ENCODE measurements around the gene TAC3.
"Not testable (repeated sequence)": the region's sequence is repeated elsewhere in the genome, so short reads cannot be mapped to it uniquely, and the experiment has no call there.

TAC3 gene

DNA sequence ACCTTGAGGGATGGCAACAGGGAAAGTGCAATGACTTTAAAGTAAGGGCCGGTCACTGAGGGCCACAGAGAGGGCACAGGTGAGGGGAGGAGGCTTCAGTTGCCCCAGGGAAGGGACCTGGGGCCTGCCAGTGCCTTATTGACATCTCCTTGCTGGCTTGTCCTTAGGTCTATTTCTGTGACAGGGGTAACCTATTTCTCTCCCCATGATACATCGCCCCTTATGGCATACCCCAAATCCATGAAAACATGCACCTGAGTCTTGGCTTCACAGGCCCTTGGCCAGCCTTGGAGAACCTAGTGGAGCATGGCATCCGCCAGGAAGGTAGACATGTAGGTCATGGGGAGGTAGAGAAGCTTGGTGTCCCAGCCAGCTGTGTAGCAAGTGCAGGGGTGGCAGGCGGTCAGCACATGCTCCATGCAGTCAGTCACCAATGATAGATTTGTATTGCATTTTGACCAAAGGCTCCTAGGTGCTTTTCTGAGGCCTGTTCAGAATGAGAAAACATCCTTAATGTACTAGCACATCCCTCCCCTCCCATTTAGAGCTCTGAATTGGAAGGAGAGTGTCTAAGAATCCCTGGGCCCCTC, 35.3 kb downstream of the TAC3 start:
- no peaks in the 10 kb centered on the region for H3K36me3 ChIP-seq (ENCODE audit: insufficient read depth, low read length)
- no peaks in the 10 kb centered on the region for H3K27me3 ChIP-seq (ENCODE audit: insufficient read depth, low read length)
- H3K4me3 ChIP-seq (ENCODE audit: low read length): no peak overlapping the region
- H2AFZ ChIP-seq (ENCODE audit: low read depth, low read length): no peak overlapping the region
- H3K9me3 ChIP-seq (ENCODE audit: low read length): no peaks in the 10 kb centered on the region
- H3K4me1 ChIP-seq (ENCODE audit: insufficient read depth, low read length): no peaks in the 10 kb centered on the region

GRCh38 chr12:56980268-56980667, 36.1 kb downstream of the TAC3 start:
- H3K36me3 ChIP-seq (ENCODE audit: insufficient read depth, low read length): no peaks in the 10 kb centered on the region
- H3K27me3 ChIP-seq (ENCODE audit: insufficient read depth, low read length): no peaks in the 10 kb centered on the region
- H3K4me3 ChIP-seq (ENCODE audit: low read length): no peak overlapping the region
- H3K4me1 ChIP-seq (ENCODE audit: insufficient read depth, low read length): no peaks in the 10 kb centered on the region
- no peaks in the 10 kb centered on the region for H3K9me3 ChIP-seq (ENCODE audit: low read length)
- H2AFZ ChIP-seq (ENCODE audit: low read depth, low read length): no peak overlapping the region

GRCh38 chr12:56979628-56980027, 36.7 kb downstream of the TAC3 start:
- Histone ChIP-seq H3K27me3 (ENCODE audit: insufficient read depth, low read length) (no peaks in the 10 kb centered on the region), H2AFZ (ENCODE audit: low read depth, low read length) (no peak overlapping the region), H3K9me3 (ENCODE audit: low read length) (no peaks in the 10 kb centered on the region)

GRCh38 chr12:56978397-56979138, 37.8 kb downstream of the TAC3 start:
- Histone ChIP-seq H3K36me3 (ENCODE audit: insufficient read depth, low read length) (no peaks in the 10 kb centered on the region), H2AFZ (ENCODE audit: low read depth, low read length) (no peak overlapping the region), H3K4me1 (ENCODE audit: insufficient read depth, low read length) (no peaks in the 10 kb centered on the region), H3K27me3 (ENCODE audit: insufficient read depth, low read length) (no peaks in the 10 kb centered on the region), H3K9me3 (ENCODE audit: low read length) (no peaks in the 10 kb centered on the region), H3K4me3 (ENCODE audit: low read length) (no peak overlapping the region)

More at GRCh38 chr12:56979628-56980027, 36.7 kb downstream of the TAC3 start:
- H3K36me3 ChIP-seq (ENCODE audit: insufficient read depth, low read length): no peaks in the 10 kb centered on the region
- H3K4me1 ChIP-seq (ENCODE audit: insufficient read depth, low read length): no peaks in the 10 kb centered on the region
- no peak overlapping the region for H3K4me3 ChIP-seq (ENCODE audit: low read length)

- H3K9me3 ChIP-seq (ENCODE audit: low read length); H3K36me3 ChIP-seq (ENCODE audit: insufficient read depth, low read length); H2AFZ ChIP-seq (ENCODE audit: low read depth, low read length); H3K27me3 ChIP-seq (ENCODE audit: insufficient read depth, low read length); H3K4me1 ChIP-seq (ENCODE audit: insufficient read depth, low read length); H3K4me3 ChIP-seq (ENCODE audit: low read length): not testable (repeated sequence)
Measured at GRCh38 chr12:56977361-56977760, 39.0 kb downstream of the TAC3 start.

- H3K36me3 ChIP-seq (ENCODE audit: insufficient read depth, low read length); H3K4me1 ChIP-seq (ENCODE audit: insufficient read depth, low read length); H3K27me3 ChIP-seq (ENCODE audit: insufficient read depth, low read length); H2AFZ ChIP-seq (ENCODE audit: low read depth, low read length); H3K4me3 ChIP-seq (ENCODE audit: low read length); H3K9me3 ChIP-seq (ENCODE audit: low read length): not testable (repeated sequence)
Measured at GRCh38 chr12:56974224-56974623, 42.1 kb downstream of the TAC3 start.

DNA sequence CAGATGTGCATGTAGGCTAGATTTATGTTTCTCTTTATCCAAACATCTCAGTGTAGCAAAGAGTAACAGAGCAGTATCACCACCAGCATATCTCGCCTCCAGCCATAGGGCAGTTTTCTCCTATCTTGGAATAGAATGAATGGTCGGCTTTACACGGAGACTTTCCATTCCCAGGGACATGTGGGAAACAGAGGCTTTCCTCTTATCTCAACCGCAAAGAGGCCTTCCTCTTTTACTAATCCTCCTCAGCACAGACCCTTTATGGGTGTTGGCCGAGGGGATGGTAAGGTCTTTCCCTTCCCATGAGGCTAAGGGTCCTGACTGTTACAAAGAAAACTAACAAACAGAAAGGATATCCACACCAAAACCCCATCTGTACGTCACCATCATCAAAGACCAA, 47.4 kb downstream of the TAC3 start:
- not testable (repeated sequence) for H3K4me1 ChIP-seq (ENCODE audit: insufficient read depth, low read length); H3K9me3 ChIP-seq (ENCODE audit: low read length); H3K36me3 ChIP-seq (ENCODE audit: insufficient read depth, low read length); H3K4me3 ChIP-seq (ENCODE audit: low read length); H3K27me3 ChIP-seq (ENCODE audit: insufficient read depth, low read length); H2AFZ ChIP-seq (ENCODE audit: low read depth, low read length)

DNA sequence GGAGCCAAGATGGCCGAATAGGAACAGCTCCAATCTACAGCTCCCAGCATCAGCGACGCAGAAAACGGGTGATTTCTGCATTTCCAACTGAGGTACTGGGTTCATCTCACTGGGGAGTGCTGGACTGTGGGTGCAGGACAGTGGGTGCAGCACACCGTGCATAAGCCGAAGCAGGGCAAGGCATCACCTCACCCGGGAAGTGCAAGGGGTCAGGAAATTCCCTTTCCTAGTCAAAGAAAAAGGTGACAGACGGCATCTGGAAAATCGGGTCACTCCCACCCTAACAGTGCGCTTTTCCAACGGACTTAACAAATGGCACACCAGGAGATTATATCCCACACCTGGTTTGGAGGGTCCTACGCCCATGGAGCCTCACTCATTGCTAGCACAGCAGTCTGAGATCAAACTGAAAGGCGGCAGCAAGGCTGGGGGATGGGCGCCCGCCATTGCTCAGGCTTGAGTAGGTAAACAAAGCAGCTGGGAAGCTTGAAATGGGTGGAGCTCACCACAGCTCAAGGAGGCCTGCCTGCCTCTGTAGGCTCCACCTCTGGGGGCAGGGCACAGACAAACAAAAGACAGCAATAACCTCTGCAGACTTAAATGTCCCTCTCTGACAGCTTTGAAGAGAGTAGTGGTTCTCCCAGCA, 50.2 kb downstream of the TAC3 start:
- H2AFZ ChIP-seq (ENCODE audit: low read depth, low read length); H3K4me1 ChIP-seq (ENCODE audit: insufficient read depth, low read length); H3K36me3 ChIP-seq (ENCODE audit: insufficient read depth, low read length); H3K4me3 ChIP-seq (ENCODE audit: low read length); H3K9me3 ChIP-seq (ENCODE audit: low read length); H3K27me3 ChIP-seq (ENCODE audit: insufficient read depth, low read length): not testable (repeated sequence)

DNA sequence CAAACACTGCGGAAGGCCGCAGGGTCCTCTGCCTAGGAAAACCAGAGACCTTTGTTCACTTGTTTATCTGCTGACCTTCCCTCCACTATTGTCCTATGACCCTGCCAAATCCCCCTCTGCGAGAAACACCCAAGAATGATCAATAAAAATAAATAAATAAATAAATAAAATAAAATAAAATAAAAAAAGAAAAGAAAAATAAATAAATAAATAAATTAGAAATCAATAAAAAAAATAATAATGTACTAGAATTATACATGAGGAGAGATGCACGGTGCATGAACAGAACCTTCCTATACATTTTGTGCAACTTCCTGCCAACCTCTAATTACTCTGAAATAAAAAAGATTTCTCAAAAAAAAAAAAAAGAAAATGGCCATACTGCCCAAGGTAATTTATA, 51.2 kb downstream of the TAC3 start:
- H2AFZ ChIP-seq (ENCODE audit: low read depth, low read length); H3K4me1 ChIP-seq (ENCODE audit: insufficient read depth, low read length); H3K36me3 ChIP-seq (ENCODE audit: insufficient read depth, low read length); H3K4me3 ChIP-seq (ENCODE audit: low read length); H3K9me3 ChIP-seq (ENCODE audit: low read length); H3K27me3 ChIP-seq (ENCODE audit: insufficient read depth, low read length): not testable (repeated sequence)

- not testable (repeated sequence) for H3K9me3 ChIP-seq (ENCODE audit: low read length); H2AFZ ChIP-seq (ENCODE audit: low read depth, low read length); H3K4me3 ChIP-seq (ENCODE audit: low read length); H3K27me3 ChIP-seq (ENCODE audit: insufficient read depth, low read length); H3K36me3 ChIP-seq (ENCODE audit: insufficient read depth, low read length); H3K4me1 ChIP-seq (ENCODE audit: insufficient read depth, low read length)
Measured at GRCh38 chr12:56963557-56963956, 52.8 kb downstream of the TAC3 start.

DNA sequence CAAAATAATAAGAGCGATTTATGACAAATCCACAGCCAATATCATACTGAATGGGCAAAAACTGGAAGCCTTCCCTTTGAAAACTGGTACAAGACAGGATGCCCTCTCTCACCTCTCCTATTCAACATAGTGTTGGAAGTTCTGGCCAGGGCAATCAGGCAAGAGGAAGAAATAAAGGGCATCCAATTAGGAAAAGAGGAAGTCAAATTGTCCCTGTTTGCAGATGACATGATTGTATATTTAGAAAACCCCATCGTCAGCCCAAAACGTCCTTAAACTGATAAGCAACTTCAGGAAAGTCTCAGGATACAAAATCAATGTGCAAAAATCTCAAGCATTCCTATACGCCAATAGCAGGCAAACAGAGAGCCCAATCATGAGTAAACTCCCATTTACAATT, 54.1 kb downstream of the TAC3 start:
- H3K36me3 ChIP-seq (ENCODE audit: insufficient read depth, low read length); H3K27me3 ChIP-seq (ENCODE audit: insufficient read depth, low read length); H3K9me3 ChIP-seq (ENCODE audit: low read length); H2AFZ ChIP-seq (ENCODE audit: low read depth, low read length); H3K4me3 ChIP-seq (ENCODE audit: low read length); H3K4me1 ChIP-seq (ENCODE audit: insufficient read depth, low read length): not testable (repeated sequence)
